Activated T-cell treated with anti-CD3 and anti-CD28 coated beads, Interleukin-2, amount 50 U/mL, for 72 hours (primary cell): ENCODE measurements around the gene HLA-G. TPM values are rescaled to one million over a fixed set of nuclear protein-coding genes. Genes with fewer than 3 reads are reported as not detected.
"Not testable (repeated sequence)": the region's sequence is repeated elsewhere in the genome, so short reads cannot be mapped to it uniquely, and the experiment has no call there.

ENCODE experiments used
- ATAC-seq, 2 donors: fragments of 150-1000 bp; cut with Tn5 transposase; replicated peaks in 1 of 2; 2 replicates each; pipeline ENCODE4 v1.10.0; 2021; ENCODE audit warnings: moderate library complexity in 2 of 2, mild to moderate bottlenecking in 1 of 2
- DNase-seq, 2 donors: peaks; one replicate each; pipeline ENCODE4 v3.0.0; 2021 to 2022; ENCODE audit warnings: mixed read lengths in 1 of 2
- H3K27ac Mint-ChIP-seq: one replicate; pipeline ENCODE4 v1.8.0; 2022; ENCODE audit warnings: mild to moderate bottlenecking, moderate library complexity, mixed read lengths
- H3K27me3 Mint-ChIP-seq: one replicate; pipeline ENCODE4 v1.8.0; 2022; ENCODE audit warnings: low read depth, mixed read lengths
- H3K36me3 Mint-ChIP-seq, 2 donors: one replicate each; pipeline ENCODE4 v1.8.0; 2022; ENCODE audit warnings: mixed read lengths in 2 of 2, mild to moderate bottlenecking in 1 of 2; ENCODE audit not compliant: insufficient read depth in 2 of 2
- H3K4me1 Mint-ChIP-seq: one replicate; pipeline ENCODE4 v1.8.0; 2022; ENCODE audit warnings: low read depth, mixed read lengths
- H3K4me3 Mint-ChIP-seq, 2 donors: one replicate each; pipeline ENCODE4 v1.8.0; 2022; ENCODE audit warnings: mild to moderate bottlenecking in 2 of 2, mixed read lengths in 2 of 2, moderate library complexity in 2 of 2
- H3K9me3 Mint-ChIP-seq, 2 donors: one replicate each; pipeline ENCODE4 v1.8.0; 2022; ENCODE audit warnings: mixed read lengths in 2 of 2
- total RNA-seq, 2 donors: library from RNA; stranded (reverse); gene quantifications; one replicate each; pipeline ENCODE4 v1.2.3, GENCODE V29; 2022

The HLA-G gene
- total RNA-seq, 2 donors from 2014 or later: 0.37 TPM; not detected in 1

- Mint-ChIP-seq H3K27me3 (peaks cover 48% of the 10 kb centered on the region), H3K9me3 (no peaks in the 10 kb centered on the region), H3K36me3 (no peaks in the 10 kb centered on the region), H3K27ac (no peak overlapping the region), H3K4me3 (no peak overlapping the region), H3K4me1 (no peaks in the 10 kb centered on the region)
- no peak for ATAC-seq
- DNase-seq: no peak
Measured at GRCh38 chr6:29861521-29862255, 34.1 kb downstream of the HLA-G start.

- Mint-ChIP-seq H3K27ac (no peak overlapping the region), H3K4me1 (no peaks in the 10 kb centered on the region), H3K4me3 (no peak overlapping the region), H3K9me3 (no peaks in the 10 kb centered on the region), H3K36me3 (no peaks in the 10 kb centered on the region), H3K27me3 (peaks cover 58% of the 10 kb centered on the region)
- DNase-seq (no peak), ATAC-seq (no peak)
Measured at GRCh38 chr6:29864037-29864810, 36.6 kb downstream of the HLA-G start.

- no peak overlapping the region for H3K4me3 Mint-ChIP-seq
- H3K27me3 Mint-ChIP-seq: peaks cover 58% of the 10 kb centered on the region
- H3K9me3 Mint-ChIP-seq: no peaks in the 10 kb centered on the region
- DNase-seq (no peak), ATAC-seq (no peak)
- no peaks in the 10 kb centered on the region for H3K36me3 Mint-ChIP-seq
- no peaks in the 10 kb centered on the region for H3K4me1 Mint-ChIP-seq
- no peak overlapping the region for H3K27ac Mint-ChIP-seq
Measured at GRCh38 chr6:29865631-29866030, 38.0 kb downstream of the HLA-G start.

- ATAC-seq (no peak), DNase-seq (no peak)
- H3K36me3 Mint-ChIP-seq: no peaks in the 10 kb centered on the region
- H3K4me3 Mint-ChIP-seq: no peak overlapping the region
- H3K9me3 Mint-ChIP-seq: no peaks in the 10 kb centered on the region
- no peak overlapping the region for H3K27ac Mint-ChIP-seq
- no peaks in the 10 kb centered on the region for H3K4me1 Mint-ChIP-seq
- peaks cover 32% of the 10 kb centered on the region for H3K27me3 Mint-ChIP-seq
Measured at GRCh38 chr6:29870104-29870503, 42.5 kb downstream of the HLA-G start.

GRCh38 chr6:29872791-29873190, 45.2 kb downstream of the HLA-G start:
- H3K27ac Mint-ChIP-seq: no peak overlapping the region
- DNase-seq (no peak), ATAC-seq (no peak)
- peaks cover 0 to 3% of the 10 kb centered on the region in 2 donors for H3K9me3 Mint-ChIP-seq
- H3K27me3 Mint-ChIP-seq: peaks cover 14% of the 10 kb centered on the region
- no peaks in the 10 kb centered on the region for H3K4me1 Mint-ChIP-seq
- no peak overlapping the region for H3K4me3 Mint-ChIP-seq
- peaks cover 0 to 3% of the 10 kb centered on the region in 2 donors for H3K36me3 Mint-ChIP-seq

- ATAC-seq (no peak), DNase-seq (no peak)
- H3K4me1 Mint-ChIP-seq: no peaks in the 10 kb centered on the region
- peaks cover 0 to 3% of the 10 kb centered on the region in 2 donors for H3K9me3 Mint-ChIP-seq
- no peak overlapping the region for H3K4me3 Mint-ChIP-seq
- no peaks in the 10 kb centered on the region for H3K27me3 Mint-ChIP-seq
- no peak overlapping the region for H3K27ac Mint-ChIP-seq
- H3K36me3 Mint-ChIP-seq: peaks cover 0 to 3% of the 10 kb centered on the region in 2 donors
Measured at GRCh38 chr6:29875257-29875656, 47.6 kb downstream of the HLA-G start.

GRCh38 chr6:29875734-29876133, 48.1 kb downstream of the HLA-G start:
- H3K36me3 Mint-ChIP-seq, H3K9me3 Mint-ChIP-seq: not testable (repeated sequence)

More at GRCh38 chr6:29875734-29876133, 48.1 kb downstream of the HLA-G start:
- DNase-seq, H3K4me1 Mint-ChIP-seq, H3K27me3 Mint-ChIP-seq, H3K4me3 Mint-ChIP-seq, H3K27ac Mint-ChIP-seq, ATAC-seq: not testable (repeated sequence)

Other genes starting within 250 kb of the HLA-G start
- gene OR2H2, start 242.7 kb upstream of the HLA-G start, total RNA-seq: not detected
- gene GABBR1, start 194.6 kb upstream of the HLA-G start, total RNA-seq: 10 to 100 TPM; 21.7 to 26.6 TPM
- not detected for gene MOG, start 170.7 kb upstream of the HLA-G start, total RNA-seq
- 1 to 10 TPM in 1 of 2 donors, not detected in 1; 6.3 TPM for gene ZFP57, start 146.7 kb upstream of the HLA-G start, total RNA-seq
- gene HLA-F, start 104.4 kb upstream of the HLA-G start, total RNA-seq: 100 to 1,000 TPM; 238 to 275 TPM
- gene HLA-A, start 114.7 kb downstream of the HLA-G start, total RNA-seq: 1,000 to 10,000 TPM; 1,261 to 1,795 TPM
- gene POLR1H, start 233.4 kb downstream of the HLA-G start, total RNA-seq: 10 to 100 TPM; 77.1 to 81.9 TPM
- gene PPP1R11, start 239.4 kb downstream of the HLA-G start, total RNA-seq: 10 to 100 TPM; 54.1 to 63.1 TPM
- not detected for gene RNF39, start 247.9 kb downstream of the HLA-G start, total RNA-seq